H9 (cell line): ENCODE results near the gene CCDC158. TPM values are rescaled to one million over a fixed set of nuclear protein-coding genes. Genes with fewer than 3 reads are reported as not detected.

Experiments
- DNase-seq: peaks from one replicate; pipeline ENCODE4 v3.0.0-alpha.2; 2017
- H2AFZ ChIP-seq: one replicate; pipeline ENCODE4 v1.6.1; 2013; ENCODE audit warnings: mild to moderate bottlenecking, low read length, control low read depth, moderate library complexity
- H2AK5ac ChIP-seq: 2 replicates; pipeline ENCODE4 v1.6.1; 2013; ENCODE audit warnings: low read length, control low read depth, mixed read lengths; ENCODE audit not compliant: insufficient read length
- H2BK120ac ChIP-seq: one replicate; pipeline ENCODE4 v1.6.1; 2013; ENCODE audit warnings: low read depth, mild to moderate bottlenecking, low read length, control low read depth, inconsistent platforms; ENCODE audit not compliant: poor library complexity, severe bottlenecking
- H2BK12ac ChIP-seq: 2 replicates; pipeline ENCODE4 v1.6.1; 2013; ENCODE audit warnings: low read length, control low read depth, mixed read lengths, low read depth; ENCODE audit not compliant: insufficient read length
- H2BK15ac ChIP-seq: 2 replicates; pipeline ENCODE4 v1.6.1; 2013; ENCODE audit warnings: low read depth, low read length, control low read depth
- H2BK20ac ChIP-seq: one replicate; pipeline ENCODE4 v1.6.1; 2013; ENCODE audit warnings: low read depth, mild to moderate bottlenecking, low read length, control low read depth, inconsistent platforms; ENCODE audit not compliant: poor library complexity, severe bottlenecking
- H2BK5ac ChIP-seq: 2 replicates; pipeline ENCODE4 v1.6.1; 2013; ENCODE audit warnings: low read length, control low read depth, mixed read lengths; ENCODE audit not compliant: insufficient read length
- H3K14ac ChIP-seq: 2 replicates; pipeline ENCODE4 v1.6.1; 2013; ENCODE audit warnings: low read length, control low read depth; ENCODE audit not compliant: insufficient read depth
- H3K18ac ChIP-seq: 2 replicates; pipeline ENCODE4 v1.6.1; 2013; ENCODE audit warnings: low read depth, mild to moderate bottlenecking, mixed read lengths, low read length, control low read depth; ENCODE audit not compliant: insufficient read length
- H3K23ac ChIP-seq: 2 replicates; pipeline ENCODE4 v1.6.1; 2013; ENCODE audit warnings: low read length, control low read depth, mixed read lengths, low read depth; ENCODE audit not compliant: insufficient read length
- H3K23me2 ChIP-seq: 2 replicates; pipeline ENCODE4 v1.6.1; 2013; ENCODE audit warnings: low read depth, mild to moderate bottlenecking, mixed read lengths, low read length, control low read depth; ENCODE audit not compliant: insufficient read length, poor library complexity, severe bottlenecking
- H3K27ac ChIP-seq: 2 replicates; pipeline ENCODE4 v1.5.1; 2013; ENCODE audit warnings: low read length, control low read depth, mixed read lengths, low read depth; ENCODE audit not compliant: insufficient read length
- H3K27me3 ChIP-seq: 2 replicates; pipeline ENCODE4 v1.6.1; 2013; ENCODE audit warnings: low read length, control low read depth, inconsistent platforms; ENCODE audit not compliant: insufficient read depth
- H3K4ac ChIP-seq: 2 replicates; pipeline ENCODE4 v1.6.1; 2013; ENCODE audit warnings: low read depth, mild to moderate bottlenecking, control low read depth, inconsistent platforms, low read length, moderate library complexity
- H3K4me1 ChIP-seq: 2 replicates; pipeline ENCODE4 v1.6.1; 2013; ENCODE audit warnings: low read length, control low read depth, inconsistent platforms; ENCODE audit not compliant: insufficient read depth
- H3K4me2 ChIP-seq: 2 replicates; pipeline ENCODE4 v1.6.1; 2013; ENCODE audit warnings: low read length, control low read depth, mixed read lengths; ENCODE audit not compliant: insufficient read length, insufficient read depth
- H3K56ac ChIP-seq: 2 replicates; pipeline ENCODE4 v1.6.1; 2013; ENCODE audit warnings: low read depth, mild to moderate bottlenecking, mixed read lengths, low read length, control low read depth; ENCODE audit not compliant: insufficient read length
- H3K79me1 ChIP-seq: 2 replicates; pipeline ENCODE4 v1.6.1; 2013; ENCODE audit warnings: low read depth, mild to moderate bottlenecking, moderate library complexity, low read length, control low read depth, inconsistent platforms; ENCODE audit not compliant: insufficient read depth, poor library complexity, severe bottlenecking
- H3K79me2 ChIP-seq: 2 replicates; pipeline ENCODE4 v1.6.1; 2013; ENCODE audit warnings: low read length, control low read depth, inconsistent platforms; ENCODE audit not compliant: insufficient read depth
- H3K9ac ChIP-seq: 2 replicates; pipeline ENCODE4 v1.6.1; 2013; ENCODE audit warnings: low read length, control low read depth, mixed read lengths; ENCODE audit not compliant: insufficient read length; ENCODE audit errors: extremely low read depth
- H3K9me3 ChIP-seq: one replicate; pipeline ENCODE4 v1.6.1; 2013; ENCODE audit warnings: low read depth, low read length, inconsistent platforms; ENCODE audit not compliant: control insufficient read depth
- H3T11ph ChIP-seq: one replicate; pipeline ENCODE4 v1.6.1; 2013; ENCODE audit warnings: mild to moderate bottlenecking, low read length, control low read depth, inconsistent platforms
- H4K20me1 ChIP-seq: one replicate; pipeline ENCODE4 v1.6.1; 2013; ENCODE audit not compliant: control insufficient read depth, insufficient read length, insufficient read depth
- H4K5ac ChIP-seq: 2 replicates; pipeline ENCODE4 v1.6.1; 2013; ENCODE audit warnings: low read depth, mild to moderate bottlenecking, mixed read lengths, low read length, control low read depth; ENCODE audit not compliant: insufficient read length
- H4K8ac ChIP-seq: replicated peaks from 2 replicates; pipeline ENCODE4 v1.6.1; 2013; ENCODE audit warnings: low read length, control low read depth, mixed read lengths, low read depth; ENCODE audit not compliant: insufficient read length
- H4K91ac ChIP-seq: 2 replicates; pipeline ENCODE4 v1.6.1; 2013; ENCODE audit warnings: low read depth, mild to moderate bottlenecking, moderate library complexity, mixed read lengths, low read length, control low read depth; ENCODE audit not compliant: insufficient read length
- H3K27ac Mint-ChIP-seq, 3 experiments: 2 replicates in 2 of 3; 3 replicates in 1 of 3; pipeline ENCODE4 v1.8.0; 2020 to 2021; ENCODE audit warnings: mixed read lengths in 3 of 3, mild to moderate bottlenecking in 1 of 3, moderate library complexity in 1 of 3
- H3K27me3 Mint-ChIP-seq: 2 replicates; pipeline ENCODE4 v1.8.0; 2021; ENCODE audit warnings: low read depth, mild to moderate bottlenecking, moderate library complexity, mixed read lengths
- H3K36me3 Mint-ChIP-seq, 3 experiments: 2 replicates in 2 of 3; 3 replicates in 1 of 3; pipeline ENCODE4 v1.8.0; 2020 to 2021; ENCODE audit warnings: low read depth in 3 of 3, mixed read lengths in 3 of 3; ENCODE audit not compliant: insufficient read depth in 1 of 3
- H3K4me1 Mint-ChIP-seq, 2 experiments: 2 replicates each; pipeline ENCODE4 v1.8.0; 2020; ENCODE audit warnings: mixed read lengths in 2 of 2
- H3K4me3 Mint-ChIP-seq, 2 experiments: 2 replicates in 1 of 2; 3 replicates in 1 of 2; pipeline ENCODE4 v1.8.0; 2020 to 2021; ENCODE audit warnings: mild to moderate bottlenecking in 2 of 2, mixed read lengths in 2 of 2, moderate library complexity in 1 of 2
- H3K9me3 Mint-ChIP-seq, 2 experiments: 2 replicates in 1 of 2; 3 replicates in 1 of 2; pipeline ENCODE4 v1.8.0; 2020; ENCODE audit warnings: mild to moderate bottlenecking in 2 of 2, mixed read lengths in 2 of 2, moderate library complexity in 1 of 2
- CTCF ChIP-seq: fragments of 200-600 bp; sonication (generic); conservative IDR thresholded peaks from 3 replicates; pipeline ENCODE4 v1.8.0; 2021; ENCODE audit warnings: antibody characterized with exemption, mild to moderate bottlenecking
- WGBS: extraction: QIAGEN DNeasy Blood & Tissue Kit; methylation state at CpG from one replicate; pipeline ENCODE4 v1.1.7; 2013; ENCODE audit warnings: missing lambda C conversion rate, low lambda C conversion rate, mixed read lengths; ENCODE audit not compliant: insufficient read length; ENCODE audit errors: extremely low coverage; 5-methylcytosine and 5-hydroxymethylcytosine counted together
- total RNA-seq: library from RNA; stranded (reverse); gene quantifications from 2 replicates; pipeline ENCODE4 v1.2.1, GENCODE V29; 2021

The CCDC158 gene
- total RNA-seq, 1 experiment from 2014 or later = not detected

- Histone ChIP-seq H4K8ac (no peak overlapping the region), H3K79me2 (no peaks in the 10 kb centered on the region), H2BK12ac (no peak overlapping the region), H3K56ac (no peak overlapping the region), H3K4me1 (no peaks in the 10 kb centered on the region), H2BK120ac (no peak overlapping the region), H3K9ac (no peak overlapping the region), H4K20me1 (no peaks in the 10 kb centered on the region), H3K14ac (no peak overlapping the region), H3K27ac (no peak overlapping the region), H3T11ph (no peak overlapping the region), H2BK5ac (no peak overlapping the region), H2AK5ac (no peak overlapping the region), H4K91ac (no peak overlapping the region), H3K23me2 (no peaks in the 10 kb centered on the region), H2BK15ac (no peak overlapping the region), H2AFZ (no peak overlapping the region), H3K27me3 (no peaks in the 10 kb centered on the region), H3K9me3 (no peaks in the 10 kb centered on the region), H3K4ac (no peak overlapping the region), H3K18ac (no peak overlapping the region), H3K79me1 (no peaks in the 10 kb centered on the region), H2BK20ac (no peak overlapping the region), H3K23ac (no peak overlapping the region), H3K4me2 (no peak overlapping the region), H4K5ac (no peak overlapping the region)
- WGBS = no CpG with 5 or more reads among the region's 3 CpGs
- no peak overlapping the region for H3K4me3 Mint-ChIP-seq
- H3K4me1 Mint-ChIP-seq = no peaks in the 10 kb centered on the region
- H3K9me3 Mint-ChIP-seq = no peaks in the 10 kb centered on the region; a peak in 1 of 5 replicates
- H3K36me3 Mint-ChIP-seq = no peaks in the 10 kb centered on the region
- H3K27me3 Mint-ChIP-seq = no peaks in the 10 kb centered on the region
- no peak for DNase-seq
- no peak overlapping the region for H3K27ac Mint-ChIP-seq
- TF ChIP-seq CTCF = no peak
Measured at GRCh38 chr4:76275486-76276124, 145.3 kb downstream of the CCDC158 start.
